Central memory CD8-positive, alpha-beta T cell (primary cell): ENCODE data around the gene SMIM35.

Source experiments
- ATAC-seq: fragments of 150-1000 bp; cut with Tn5 transposase; replicated peaks from 2 replicates; pipeline ENCODE4 v1.10.0; 2022; ENCODE audit warnings: mild to moderate bottlenecking, moderate FRiP score, moderate number of reproducible peaks; ENCODE audit not compliant: poor library complexity, severe bottlenecking; ENCODE audit errors: extremely low read depth
- DNase-seq, 2 donors: peaks; one replicate each; pipeline ENCODE4 v3.0.0; 2021; ENCODE audit warnings: low spot score in 2 of 2
- H3K27ac Mint-ChIP-seq: one replicate; pipeline ENCODE4 v1.8.0; 2022; ENCODE audit warnings: low read depth, mild to moderate bottlenecking, moderate library complexity, mixed read lengths
- H3K27me3 Mint-ChIP-seq: one replicate; pipeline ENCODE4 v1.8.0; 2022; ENCODE audit warnings: mixed read lengths
- H3K36me3 Mint-ChIP-seq: one replicate; pipeline ENCODE4 v1.8.0; 2022; ENCODE audit warnings: mild to moderate bottlenecking, moderate library complexity, mixed read lengths; ENCODE audit not compliant: insufficient read depth
- H3K4me1 Mint-ChIP-seq: one replicate; pipeline ENCODE4 v1.8.0; 2022; ENCODE audit warnings: mixed read lengths
- H3K4me3 Mint-ChIP-seq: one replicate; pipeline ENCODE4 v1.8.0; 2022; ENCODE audit warnings: mild to moderate bottlenecking, moderate library complexity, mixed read lengths
- H3K9me3 Mint-ChIP-seq: one replicate; pipeline ENCODE4 v1.8.0; 2022; ENCODE audit warnings: mixed read lengths

Gene SMIM35

GRCh38 chr11:118102721-118103261, 16.0 kb upstream of the SMIM35 start:
- ATAC-seq = no peak
- H3K36me3 Mint-ChIP-seq = no peaks in the 10 kb centered on the region
- H3K27me3 Mint-ChIP-seq = peaks cover 50% of the 10 kb centered on the region
- no peak overlapping the region for H3K4me3 Mint-ChIP-seq
- no peak for DNase-seq
- no peak overlapping the region for H3K27ac Mint-ChIP-seq
- no peaks in the 10 kb centered on the region for H3K9me3 Mint-ChIP-seq
- no peaks in the 10 kb centered on the region for H3K4me1 Mint-ChIP-seq

DNA sequence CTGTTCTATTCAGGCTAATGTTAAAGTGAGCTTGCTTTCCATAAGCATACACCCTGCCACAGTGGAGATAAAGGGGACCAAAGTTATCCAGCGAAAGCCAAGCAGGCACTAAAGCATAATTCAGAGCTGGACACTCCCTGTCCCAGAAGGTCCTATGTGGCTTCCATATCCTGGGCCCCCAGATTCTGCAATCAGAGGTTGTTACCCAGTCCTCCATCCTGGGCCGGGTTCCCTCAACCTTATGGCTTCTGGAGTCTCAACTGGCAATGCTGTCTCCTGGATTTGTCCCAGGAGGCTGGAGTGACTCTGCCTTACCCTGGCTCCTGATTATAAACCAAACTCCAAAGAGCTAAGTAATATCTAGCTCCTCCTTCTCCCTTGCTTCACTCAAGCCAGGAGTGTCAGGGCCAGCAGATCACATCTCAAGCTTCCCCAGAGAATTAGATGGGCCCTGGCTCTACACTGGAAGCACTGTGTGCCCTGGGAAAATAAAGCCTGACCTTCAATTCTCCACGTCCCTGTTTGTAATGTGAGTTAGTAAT, 14.0 kb upstream of the SMIM35 start:
- Mint-ChIP-seq H3K36me3 (no peaks in the 10 kb centered on the region), H3K27me3 (peaks cover 60% of the 10 kb centered on the region), H3K9me3 (no peaks in the 10 kb centered on the region), H3K4me1 (no peaks in the 10 kb centered on the region), H3K4me3 (no peak overlapping the region), H3K27ac (no peak overlapping the region)
- ATAC-seq = no peak
- no peak for DNase-seq

- peaks cover 60% of the 10 kb centered on the region for H3K27me3 Mint-ChIP-seq
- no peak for ATAC-seq
Measured at GRCh38 chr11:118099838-118100556, 13.2 kb upstream of the SMIM35 start.

DNA sequence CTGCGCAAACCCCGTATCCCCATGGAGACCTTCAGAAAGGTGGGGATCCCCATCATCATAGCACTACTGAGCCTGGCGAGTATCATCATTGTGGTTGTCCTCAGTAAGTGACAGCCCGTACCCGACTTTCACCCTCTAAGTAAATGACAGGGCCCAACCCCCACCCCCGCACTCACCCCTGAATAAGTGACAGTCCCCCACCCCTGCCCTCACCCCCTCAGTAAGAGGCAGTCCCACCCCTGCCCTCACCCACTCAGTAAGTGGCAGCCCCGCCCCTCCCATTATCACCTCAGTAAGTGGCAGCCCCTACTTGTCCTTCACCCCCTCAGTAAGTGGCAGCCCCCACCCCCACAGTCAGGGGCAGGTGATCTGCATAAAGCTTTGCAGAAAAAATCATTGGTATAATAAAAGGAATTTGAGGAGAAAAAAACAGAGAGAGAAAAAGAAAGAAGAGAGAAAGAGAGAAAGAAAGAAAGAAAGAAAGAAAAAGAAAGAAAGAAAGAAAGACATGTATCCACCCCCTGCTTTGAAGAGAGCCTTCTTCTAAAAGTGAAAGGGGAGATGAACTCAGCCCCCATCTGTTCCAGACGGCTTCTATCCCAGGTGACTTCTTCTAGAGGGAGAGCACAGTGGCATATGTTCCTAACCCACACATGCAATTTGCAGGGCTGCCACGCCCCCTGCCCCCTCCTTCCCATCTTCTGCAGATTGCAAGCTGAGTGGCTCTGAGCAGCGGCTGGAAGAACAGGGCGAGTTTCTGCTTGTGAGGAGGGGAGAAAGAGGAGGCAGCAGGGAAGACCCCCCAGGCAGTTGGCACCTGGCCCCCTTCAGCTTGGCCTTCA, 12.5 kb upstream of the SMIM35 start:
- no peaks in the 10 kb centered on the region for H3K9me3 Mint-ChIP-seq
- H3K36me3 Mint-ChIP-seq = no peaks in the 10 kb centered on the region
- DNase-seq (no peak), ATAC-seq (no peak)
- H3K4me1 Mint-ChIP-seq = no peaks in the 10 kb centered on the region
- no peak overlapping the region for H3K4me3 Mint-ChIP-seq
- no peak overlapping the region for H3K27ac Mint-ChIP-seq
- peaks cover 60% of the 10 kb centered on the region for H3K27me3 Mint-ChIP-seq

More at GRCh38 chr11:118099838-118100556, 13.2 kb upstream of the SMIM35 start:
- H3K9me3 Mint-ChIP-seq = no peaks in the 10 kb centered on the region
- no peak for DNase-seq
- no peak overlapping the region for H3K27ac Mint-ChIP-seq
- no peaks in the 10 kb centered on the region for H3K36me3 Mint-ChIP-seq
- no peaks in the 10 kb centered on the region for H3K4me1 Mint-ChIP-seq
- no peak overlapping the region for H3K4me3 Mint-ChIP-seq

DNA sequence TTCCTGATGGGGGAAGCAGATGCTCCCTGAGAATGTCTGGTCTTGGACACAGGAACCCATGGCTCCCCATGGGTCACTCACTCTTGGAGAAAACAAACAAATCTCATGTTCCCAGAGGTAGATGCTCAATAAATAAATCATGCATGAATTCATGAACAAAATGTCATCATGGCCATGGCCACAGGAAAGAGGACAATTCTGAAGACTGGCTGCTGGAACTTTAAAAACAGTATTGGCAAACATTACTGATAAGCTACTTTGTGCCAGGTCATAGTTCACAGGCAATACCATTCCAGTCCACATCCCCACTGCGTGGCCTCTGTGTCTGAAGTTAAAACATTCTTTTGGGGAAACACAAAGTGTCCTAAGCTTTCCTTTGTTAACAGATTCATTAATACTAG, 9.2 kb upstream of the SMIM35 start:
- H3K4me3 Mint-ChIP-seq = no peak overlapping the region
- DNase-seq (no peak), ATAC-seq (no peak)
- H3K36me3 Mint-ChIP-seq = no peaks in the 10 kb centered on the region
- no peaks in the 10 kb centered on the region for H3K4me1 Mint-ChIP-seq
- H3K27ac Mint-ChIP-seq = no peak overlapping the region
- no peaks in the 10 kb centered on the region for H3K9me3 Mint-ChIP-seq
- peaks cover 52% of the 10 kb centered on the region for H3K27me3 Mint-ChIP-seq

DNA sequence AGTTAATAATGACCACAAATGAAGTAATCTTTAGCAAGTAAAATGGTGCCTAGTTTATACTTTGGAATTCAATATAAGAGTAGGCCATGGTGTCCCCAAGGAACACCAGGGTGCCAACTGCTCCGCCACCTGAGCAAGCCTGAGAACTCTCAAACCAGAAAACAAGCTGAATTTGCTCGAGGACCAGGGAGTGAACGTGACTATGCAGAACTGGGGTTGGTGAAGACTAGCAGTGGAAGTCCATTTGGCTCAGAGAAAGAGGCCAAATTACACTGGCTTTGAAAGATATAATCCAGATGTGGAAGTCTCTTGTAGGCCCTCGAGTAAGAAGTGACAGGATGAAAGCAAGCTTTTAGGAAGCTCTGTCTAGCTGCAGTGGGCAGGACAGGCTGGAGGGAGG, 8.7 kb upstream of the SMIM35 start:
- no peaks in the 10 kb centered on the region for H3K4me1 Mint-ChIP-seq
- no peaks in the 10 kb centered on the region for H3K9me3 Mint-ChIP-seq
- ATAC-seq = no peak
- H3K4me3 Mint-ChIP-seq = no peak overlapping the region
- no peak for DNase-seq
- H3K27ac Mint-ChIP-seq = no peak overlapping the region
- peaks cover 55% of the 10 kb centered on the region for H3K27me3 Mint-ChIP-seq
- no peaks in the 10 kb centered on the region for H3K36me3 Mint-ChIP-seq

DNA sequence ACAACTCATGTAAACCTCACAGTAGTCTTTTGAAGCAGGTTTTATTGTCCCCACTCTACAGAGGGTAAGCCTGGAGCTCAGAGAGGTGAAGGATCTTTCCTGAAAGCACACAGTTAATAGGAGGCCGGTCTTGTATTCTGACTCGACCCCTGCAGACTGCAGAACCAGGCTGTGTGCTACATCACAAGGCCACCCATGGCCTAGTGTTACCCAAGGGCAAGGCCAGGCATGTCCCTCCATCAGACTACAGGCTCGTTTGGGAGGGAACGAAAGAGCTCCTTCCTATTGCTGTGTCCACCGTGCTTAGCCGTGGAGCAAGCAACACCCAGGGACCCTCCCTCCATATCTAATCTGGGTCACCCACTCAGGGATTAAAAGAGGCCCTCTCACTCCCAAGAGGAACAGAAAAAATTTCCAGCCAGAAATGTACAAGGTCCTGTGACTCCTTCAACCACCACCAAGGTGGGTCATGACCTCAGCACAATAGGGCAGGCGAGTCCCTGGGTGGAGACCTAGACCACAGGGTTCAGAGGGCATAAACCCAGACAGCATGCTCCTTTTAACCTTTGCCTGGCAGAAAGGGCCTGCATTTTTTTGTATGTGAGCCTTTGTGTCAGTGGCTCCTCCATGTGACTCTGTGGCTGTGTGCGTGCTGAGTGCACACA, 6.3 kb upstream of the SMIM35 start:
- Mint-ChIP-seq H3K36me3 (no peaks in the 10 kb centered on the region), H3K27ac (no peak overlapping the region), H3K27me3 (peaks cover 50% of the 10 kb centered on the region), H3K4me1 (no peaks in the 10 kb centered on the region), H3K9me3 (peaks cover 6% of the 10 kb centered on the region), H3K4me3 (no peak overlapping the region)
- ATAC-seq (no peak), DNase-seq (no peak)

GRCh38 chr11:118091690-118092089, 4.9 kb upstream of the SMIM35 start:
- peaks cover 50% of the 10 kb centered on the region for H3K27me3 Mint-ChIP-seq
- no peak overlapping the region for H3K4me3 Mint-ChIP-seq
- H3K9me3 Mint-ChIP-seq = peaks cover 6% of the 10 kb centered on the region
- ATAC-seq (no peak), DNase-seq (no peak)
- no peak overlapping the region for H3K27ac Mint-ChIP-seq
- H3K36me3 Mint-ChIP-seq = peaks cover 1% of the 10 kb centered on the region
- no peaks in the 10 kb centered on the region for H3K4me1 Mint-ChIP-seq

- no peak for DNase-seq
- peaks cover 1% of the 10 kb centered on the region for H3K36me3 Mint-ChIP-seq
- peaks cover 52% of the 10 kb centered on the region for H3K27me3 Mint-ChIP-seq
- H3K9me3 Mint-ChIP-seq = peaks cover 6% of the 10 kb centered on the region
- H3K27ac Mint-ChIP-seq = no peak overlapping the region
- H3K4me3 Mint-ChIP-seq = no peak overlapping the region
- no peaks in the 10 kb centered on the region for H3K4me1 Mint-ChIP-seq
- ATAC-seq = no peak
Measured at GRCh38 chr11:118090545-118091162, 3.9 kb upstream of the SMIM35 start.

GRCh38 chr11:118088531-118088930, 1.8 kb upstream of the SMIM35 start:
- H3K9me3 Mint-ChIP-seq = peaks cover 6% of the 10 kb centered on the region
- no peak overlapping the region for H3K27ac Mint-ChIP-seq
- peaks cover 1% of the 10 kb centered on the region for H3K36me3 Mint-ChIP-seq
- H3K27me3 Mint-ChIP-seq = peaks cover 52% of the 10 kb centered on the region
- no peaks in the 10 kb centered on the region for H3K4me1 Mint-ChIP-seq
- no peak for ATAC-seq
- DNase-seq = no peak
- H3K4me3 Mint-ChIP-seq = no peak overlapping the region

DNA sequence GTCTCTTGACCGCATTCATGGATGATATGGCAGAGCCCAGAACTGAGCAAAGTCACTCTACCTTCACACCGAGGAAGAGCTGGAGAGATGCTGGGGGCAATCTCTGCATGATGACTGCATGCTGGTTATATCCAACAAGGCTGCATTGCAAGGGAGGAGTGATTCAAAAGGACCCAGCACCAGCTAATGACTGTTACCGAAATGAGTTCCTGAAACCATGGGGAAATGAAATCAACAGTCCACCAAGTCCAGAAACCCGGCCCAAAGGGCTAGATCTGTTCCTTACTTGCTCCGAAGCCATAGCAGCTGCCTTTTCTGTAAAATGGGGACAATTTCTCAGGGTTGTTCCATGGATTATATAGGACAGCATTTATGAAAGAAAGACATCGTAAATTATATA, 1.2 kb upstream of the SMIM35 start:
- Mint-ChIP-seq H3K27ac (no peak overlapping the region), H3K9me3 (peaks cover 6% of the 10 kb centered on the region), H3K27me3 (peaks cover 52% of the 10 kb centered on the region), H3K36me3 (peaks cover 1% of the 10 kb centered on the region), H3K4me1 (no peaks in the 10 kb centered on the region), H3K4me3 (no peak overlapping the region)
- no peak for DNase-seq
- no peak for ATAC-seq

DNA sequence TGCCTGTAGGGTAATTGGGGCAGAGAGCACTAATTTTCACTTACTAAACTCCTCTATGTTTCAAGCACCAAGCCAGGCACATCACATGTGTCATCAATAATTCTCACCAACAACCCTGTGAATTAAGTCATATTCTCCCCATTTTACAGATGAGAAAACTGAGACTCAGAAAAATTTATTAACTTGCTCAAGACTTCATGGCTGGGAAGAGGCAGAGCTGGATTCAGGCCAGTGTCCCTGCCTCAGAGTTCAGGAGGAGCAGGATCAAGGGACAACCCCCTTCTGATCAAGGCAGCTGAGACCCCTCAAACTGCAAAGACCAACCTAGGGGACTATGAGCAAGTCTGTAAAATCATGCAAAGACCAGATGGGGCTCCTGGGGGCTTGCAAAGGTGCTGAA, 2.1 kb downstream of the SMIM35 start:
- peaks cover 1% of the 10 kb centered on the region for H3K36me3 Mint-ChIP-seq
- H3K4me1 Mint-ChIP-seq = peaks cover 7% of the 10 kb centered on the region
- ATAC-seq (no peak), DNase-seq (no peak)
- no peak overlapping the region for H3K27ac Mint-ChIP-seq
- peaks cover 31% of the 10 kb centered on the region for H3K27me3 Mint-ChIP-seq
- H3K4me3 Mint-ChIP-seq = no peak overlapping the region
- H3K9me3 Mint-ChIP-seq = peaks cover 6% of the 10 kb centered on the region
